Measurements from ENCODE around the gene PRKN. TPM values are rescaled to one million over a fixed set of nuclear protein-coding genes. Genes with fewer than 3 reads are reported as not detected.

Gene PRKN
- total and polyA plus RNA-seq, 5 experiments from 2014 or later: 2.2 to 5.6 (median 3.5) TPM

- ATAC-seq (no peak), DNase-seq (no peak)
- no peaks in the 10 kb centered on the region for H3K36me3 Mint-ChIP-seq
- POLR2A ChIA-PET: no interaction called here
- peaks cover 0 to 2% (median 2%) of the 10 kb centered on the region in 5 donors for H3K27me3 Mint-ChIP-seq
- H3K27ac Mint-ChIP-seq: no peak overlapping the region
- no peaks in the 10 kb centered on the region for H3K4me1 Mint-ChIP-seq
- H3K4me3 Mint-ChIP-seq: no peak overlapping the region
- peaks cover 0 to 3% (median 0%) of the 10 kb centered on the region in 9 donors for H3K9me3 Mint-ChIP-seq
Observed at GRCh38 chr6:161436106-161436876, 1291.3 kb downstream of the PRKN start.

DNA sequence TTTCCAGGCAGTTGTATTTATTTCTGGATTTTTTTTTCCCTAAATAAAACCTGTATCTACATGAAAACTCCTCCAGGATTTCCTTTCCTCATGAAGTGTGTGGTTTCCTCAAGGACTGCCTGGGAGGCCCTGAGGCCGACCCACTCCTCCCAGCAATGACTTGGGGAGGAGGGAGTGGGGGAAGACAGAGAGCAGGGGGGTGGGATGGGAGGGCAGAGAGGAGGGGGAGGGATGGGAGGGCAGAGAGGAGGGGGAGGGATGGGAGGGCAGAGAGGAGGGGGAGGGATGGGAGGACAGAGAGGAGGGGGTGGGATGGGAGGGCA is 1291.9 kb downstream of the PRKN start:
- ATAC-seq: no peak
- Mint-ChIP-seq H3K9me3 (peaks cover 0 to 3% (median 0%) of the 10 kb centered on the region in 9 donors), H3K27ac (no peak overlapping the region), H3K27me3 (peaks cover 0 to 2% (median 2%) of the 10 kb centered on the region in 5 donors), H3K36me3 (no peaks in the 10 kb centered on the region), H3K4me3 (no peak overlapping the region), H3K4me1 (no peaks in the 10 kb centered on the region)
- DNase-seq: no peak
- POLR2A ChIA-PET: no interaction called here

GRCh38 chr6:161434921-161435747 is 1292.4 kb downstream of the PRKN start:
- Mint-ChIP-seq H3K27ac (no peak overlapping the region), H3K27me3 (peaks cover 0 to 2% (median 2%) of the 10 kb centered on the region in 5 donors), H3K36me3 (no peaks in the 10 kb centered on the region), H3K9me3 (peaks cover 0 to 3% (median 0%) of the 10 kb centered on the region in 9 donors), H3K4me1 (no peaks in the 10 kb centered on the region), H3K4me3 (no peak overlapping the region)
- ATAC-seq (no peak), DNase-seq (no peak)
- POLR2A ChIA-PET: interaction anchor here (0.6 kb wide), 1 partner anchor 1293 kb away, joined by 3 read pairs; the partner anchor contains the start of genes PACRG and PRKN

- ATAC-seq (no peak), DNase-seq (no peak)
- no peak overlapping the region for H3K27ac Mint-ChIP-seq
- peaks cover 0 to 2% (median 1%) of the 10 kb centered on the region in 3 donors for H3K36me3 Mint-ChIP-seq
- H3K4me3 Mint-ChIP-seq: no peak overlapping the region
- POLR2A ChIA-PET: no interaction called here
- H3K4me1 Mint-ChIP-seq: no peaks in the 10 kb centered on the region
- peaks cover 0 to 2% (median 2%) of the 10 kb centered on the region in 5 donors for H3K27me3 Mint-ChIP-seq
- peaks cover 0 to 3% (median 0%) of the 10 kb centered on the region in 9 donors for H3K9me3 Mint-ChIP-seq
Observed at GRCh38 chr6:161434350-161434749, 1293.2 kb downstream of the PRKN start.

DNA sequence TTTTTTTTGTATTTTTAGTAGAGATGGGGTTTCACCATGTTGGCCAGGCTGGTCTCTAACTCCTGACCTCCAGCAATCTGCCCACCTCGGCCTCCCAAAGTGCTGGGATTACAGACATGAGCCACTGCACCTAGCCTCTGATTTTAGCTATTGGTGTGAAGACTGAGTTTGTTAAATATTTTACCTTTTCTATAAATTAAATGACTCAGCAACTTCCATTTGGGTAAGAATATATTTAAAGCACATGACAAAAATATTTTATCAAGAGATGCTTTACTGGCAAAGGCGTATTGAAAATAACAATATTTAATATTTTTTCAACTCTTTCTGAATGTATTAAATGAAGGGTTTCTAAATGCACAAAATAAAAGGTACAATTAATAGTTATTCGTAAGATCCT is 1295.0 kb downstream of the PRKN start:
- Mint-ChIP-seq H3K4me1 (no peaks in the 10 kb centered on the region), H3K36me3 (peaks cover 0 to 4% (median 4%) of the 10 kb centered on the region in 3 donors), H3K4me3 (no peak overlapping the region), H3K27ac (no peak overlapping the region), H3K27me3 (peaks cover 0 to 4% (median 2%) of the 10 kb centered on the region in 5 donors), H3K9me3 (peaks cover 0 to 5% (median 0%) of the 10 kb centered on the region in 9 donors)
- POLR2A ChIA-PET: no interaction called here
- ATAC-seq (no peak), DNase-seq (no peak)

DNA sequence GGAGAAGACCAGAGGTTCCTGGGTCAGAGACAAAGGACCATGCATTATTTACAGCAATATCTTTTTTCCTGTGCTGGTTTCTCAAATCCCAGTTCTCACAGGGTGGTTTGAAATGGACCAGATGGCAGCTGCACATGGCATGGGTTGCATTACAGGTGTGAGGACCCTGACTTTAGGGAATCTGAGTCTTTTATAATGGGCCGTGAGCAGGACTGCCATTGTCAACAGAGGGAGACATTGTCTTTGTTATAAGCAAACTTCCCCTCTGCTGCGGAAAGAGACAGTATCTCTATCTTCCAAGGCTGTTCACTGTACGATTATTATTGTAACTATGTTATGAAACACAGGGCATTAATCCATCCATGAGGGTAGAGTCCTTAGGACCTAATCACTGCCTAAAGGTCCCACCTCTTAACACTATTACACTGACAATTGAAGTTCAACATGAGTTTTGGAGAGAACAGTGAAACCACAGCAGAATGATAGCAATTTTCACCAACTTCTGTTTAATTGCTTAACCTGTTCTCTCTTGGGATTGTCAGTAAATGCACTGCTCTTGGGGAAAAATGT is 1297.6 kb downstream of the PRKN start:
- no peak for DNase-seq
- Mint-ChIP-seq H3K4me3 (no peak overlapping the region), H3K27ac (no peak overlapping the region), H3K27me3 (peaks cover 0 to 7% (median 0%) of the 10 kb centered on the region in 5 donors), H3K9me3 (peaks cover 0 to 5% (median 0%) of the 10 kb centered on the region in 9 donors), H3K36me3 (peaks cover 0 to 6% (median 4%) of the 10 kb centered on the region in 3 donors), H3K4me1 (no peaks in the 10 kb centered on the region)
- no peak for ATAC-seq
- POLR2A ChIA-PET: no interaction called here

GRCh38 chr6:161424421-161424820 is 1303.1 kb downstream of the PRKN start:
- no peak overlapping the region for H3K27ac Mint-ChIP-seq
- no peaks in the 10 kb centered on the region for H3K4me1 Mint-ChIP-seq
- H3K4me3 Mint-ChIP-seq: no peak overlapping the region
- POLR2A ChIA-PET: no interaction called here
- H3K36me3 Mint-ChIP-seq: peaks cover 0 to 5% (median 2%) of the 10 kb centered on the region in 3 donors
- peaks cover 0 to 4% (median 0%) of the 10 kb centered on the region in 9 donors for H3K9me3 Mint-ChIP-seq
- H3K27me3 Mint-ChIP-seq: peaks cover 0 to 7% (median 3%) of the 10 kb centered on the region in 5 donors
- ATAC-seq (no peak), DNase-seq (no peak)

- Mint-ChIP-seq H3K4me1 (no peaks in the 10 kb centered on the region), H3K36me3 (peaks cover 0 to 2% (median 0%) of the 10 kb centered on the region in 3 donors), H3K27ac (no peak overlapping the region), H3K27me3 (peaks cover 0 to 5% (median 3%) of the 10 kb centered on the region in 5 donors), H3K9me3 (no peaks in the 10 kb centered on the region), H3K4me3 (no peak overlapping the region)
- POLR2A ChIA-PET: no interaction called here
- DNase-seq: no peak
- no peak for ATAC-seq
Observed at GRCh38 chr6:161422710-161423680, 1304.6 kb downstream of the PRKN start.

- Mint-ChIP-seq H3K4me1 (peaks cover 0 to 2% (median 0%) of the 10 kb centered on the region in 4 donors), H3K36me3 (no peaks in the 10 kb centered on the region), H3K9me3 (no peaks in the 10 kb centered on the region), H3K27ac (no peak overlapping the region), H3K27me3 (peaks cover 4 to 16% (median 10%) of the 10 kb centered on the region in 5 donors), H3K4me3 (no peak overlapping the region)
- peak in 5 of 10 donors; percentile 11 to 42 (median 35) for DNase-seq
- POLR2A ChIA-PET: no interaction called here
- ATAC-seq: no peak
Observed at GRCh38 chr6:161418463-161418945, 1309.1 kb downstream of the PRKN start.

- no peaks in the 10 kb centered on the region for H3K36me3 Mint-ChIP-seq
- no peaks in the 10 kb centered on the region for H3K9me3 Mint-ChIP-seq
- no peak overlapping the region for H3K27ac Mint-ChIP-seq
- DNase-seq (no peak), ATAC-seq (no peak)
- no peak overlapping the region for H3K4me3 Mint-ChIP-seq
- POLR2A ChIA-PET: no interaction called here
- peaks cover 0 to 2% (median 0%) of the 10 kb centered on the region in 4 donors for H3K4me1 Mint-ChIP-seq
- H3K27me3 Mint-ChIP-seq: peaks cover 4 to 16% (median 10%) of the 10 kb centered on the region in 5 donors
Observed at GRCh38 chr6:161417717-161418462, 1309.7 kb downstream of the PRKN start.

DNA sequence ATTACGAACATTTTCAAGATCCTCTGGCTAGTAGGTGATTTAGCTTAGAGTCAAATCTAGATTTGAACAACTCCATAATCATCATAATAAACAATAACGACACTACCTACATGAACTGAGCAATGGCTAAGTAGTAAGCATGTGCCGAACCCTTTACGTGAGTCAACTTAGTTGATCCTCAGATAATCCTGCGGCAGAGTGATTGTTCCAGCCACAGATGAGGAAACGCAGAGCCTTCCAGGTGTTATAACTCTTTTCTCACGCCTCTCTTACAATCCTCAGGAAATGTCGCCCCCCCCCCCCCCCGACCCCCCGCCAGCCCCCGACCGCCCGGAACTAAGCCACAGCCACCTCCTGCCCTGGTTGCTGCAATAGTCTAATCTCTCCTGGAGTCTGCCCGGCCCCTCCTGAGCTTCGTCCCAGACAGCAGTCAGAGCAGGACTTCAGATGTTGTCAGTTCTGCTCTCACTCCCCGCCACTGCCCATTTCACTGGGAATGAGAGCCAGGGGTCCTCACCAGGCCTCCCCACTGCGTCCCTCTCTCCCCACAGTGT is 1312.2 kb downstream of the PRKN start:
- H3K27ac Mint-ChIP-seq: no peak overlapping the region
- POLR2A ChIA-PET: no interaction called here
- peaks cover 0 to 2% (median 0%) of the 10 kb centered on the region in 4 donors for H3K4me1 Mint-ChIP-seq
- peaks cover 4 to 16% (median 10%) of the 10 kb centered on the region in 5 donors for H3K27me3 Mint-ChIP-seq
- no peak overlapping the region for H3K4me3 Mint-ChIP-seq
- ATAC-seq (no peak), DNase-seq (no peak)
- H3K36me3 Mint-ChIP-seq: no peaks in the 10 kb centered on the region
- H3K9me3 Mint-ChIP-seq: peaks cover 0 to 1% (median 0%) of the 10 kb centered on the region in 9 donors

Measured in naive thymus-derived CD8-positive, alpha-beta T cell (primary cell).